Ureter (tissue), 1 donor: Measurements from ENCODE around the gene CLDN14. TPM values are rescaled to one million over a fixed set of nuclear protein-coding genes. Genes with fewer than 3 reads are reported as not detected.

ENCODE experiments used
- DNase-seq: peaks from one replicate; pipeline ENCODE4 v3.0.0-alpha.2; 2020; ENCODE audit warnings: low spot score
- total RNA-seq: library from RNA; stranded (reverse); gene quantifications from one replicate; pipeline ENCODE4 v1.2.4, GENCODE V29; 2023
- donor health status: DM: yes; HTN: yes; CAD: no.

Gene CLDN14
- total RNA-seq, 1 donor from 2014 or later: not detected

DNA sequence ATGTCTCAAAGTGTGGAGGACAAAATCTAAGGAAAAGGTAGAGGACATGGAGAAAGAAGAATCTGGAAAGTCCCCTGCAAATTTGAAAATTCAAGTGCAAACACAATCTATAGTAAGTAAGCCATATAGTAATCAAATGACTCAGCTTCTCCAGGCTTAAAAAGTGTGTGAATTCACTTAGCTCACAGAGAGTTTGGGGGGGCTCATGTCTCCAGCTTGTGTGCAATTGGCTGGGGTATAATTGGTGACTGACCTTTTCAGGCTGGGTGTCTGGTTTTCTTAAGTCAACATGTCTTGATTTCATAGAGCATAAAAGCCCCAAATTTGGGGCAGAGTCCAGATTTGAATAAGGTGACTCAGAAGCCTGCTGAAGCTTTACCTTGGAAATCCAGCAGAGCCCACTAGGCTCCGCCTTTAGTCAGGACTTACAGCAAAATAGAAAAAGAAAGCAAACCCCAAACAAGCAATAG, 8.6 kb downstream of the CLDN14 start:
- no peak for DNase-seq

DNA sequence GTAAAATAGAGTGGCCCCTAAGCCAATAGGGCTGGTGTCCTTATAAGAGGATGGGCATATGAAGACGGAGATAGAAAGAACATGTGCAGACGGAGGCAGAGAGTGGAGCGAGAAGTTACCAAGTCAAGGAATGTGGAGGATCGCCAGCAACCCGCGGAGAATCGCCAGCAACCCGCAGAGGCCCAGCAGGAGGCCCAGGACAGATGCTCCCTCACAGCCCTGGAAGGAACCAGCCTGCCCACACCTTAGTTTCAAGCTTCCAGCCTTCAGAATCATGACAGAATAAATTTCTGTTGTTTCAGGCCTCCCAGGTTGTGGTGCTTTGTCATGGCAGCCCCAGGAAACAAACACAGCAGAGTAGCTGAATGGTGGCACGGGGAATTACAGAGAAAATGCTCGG, 9.6 kb downstream of the CLDN14 start:
- DNase-seq: no peak

DNA sequence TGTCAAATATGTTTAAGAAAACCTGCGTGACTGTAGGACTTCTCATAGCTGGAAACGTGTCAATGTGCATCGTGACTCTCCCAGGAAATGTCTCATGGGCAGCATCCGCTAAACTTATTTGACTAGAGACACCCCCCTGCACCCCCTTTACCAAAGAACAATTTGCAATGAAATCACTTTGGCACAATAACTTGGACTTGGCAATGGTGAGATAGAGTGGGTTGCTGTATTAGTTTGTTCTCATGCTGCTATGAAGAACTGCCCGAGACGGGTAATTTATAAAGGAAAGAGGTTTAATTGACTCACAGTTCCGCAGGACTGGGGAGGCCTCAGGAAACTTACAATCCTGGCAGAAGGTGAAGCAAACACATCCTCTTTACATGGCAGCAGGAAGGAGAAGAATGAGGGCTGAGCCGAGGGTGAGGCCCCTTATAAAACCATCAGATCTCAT, 13.8 kb downstream of the CLDN14 start:
- DNase-seq: no peak

DNA sequence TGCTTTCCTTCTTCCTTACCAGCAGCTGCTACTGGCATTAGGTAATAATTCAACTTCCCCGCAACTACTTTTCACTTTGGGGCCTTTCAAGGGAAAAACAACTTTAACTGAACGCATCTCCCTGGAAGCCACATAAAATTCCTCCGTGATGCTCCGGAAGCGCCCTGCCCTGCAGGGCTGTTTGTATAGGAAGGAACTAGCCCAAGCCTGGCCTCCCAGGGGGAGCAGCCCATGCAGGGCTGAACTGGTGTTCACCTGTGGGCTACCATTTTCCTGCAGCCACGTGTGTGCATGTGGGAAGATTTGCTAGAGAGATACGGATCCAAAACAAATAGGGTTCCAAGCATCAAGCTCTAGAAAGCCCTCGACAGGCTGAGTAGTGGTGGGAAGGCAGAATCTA, 14.4 kb downstream of the CLDN14 start:
- no peak for DNase-seq

DNA sequence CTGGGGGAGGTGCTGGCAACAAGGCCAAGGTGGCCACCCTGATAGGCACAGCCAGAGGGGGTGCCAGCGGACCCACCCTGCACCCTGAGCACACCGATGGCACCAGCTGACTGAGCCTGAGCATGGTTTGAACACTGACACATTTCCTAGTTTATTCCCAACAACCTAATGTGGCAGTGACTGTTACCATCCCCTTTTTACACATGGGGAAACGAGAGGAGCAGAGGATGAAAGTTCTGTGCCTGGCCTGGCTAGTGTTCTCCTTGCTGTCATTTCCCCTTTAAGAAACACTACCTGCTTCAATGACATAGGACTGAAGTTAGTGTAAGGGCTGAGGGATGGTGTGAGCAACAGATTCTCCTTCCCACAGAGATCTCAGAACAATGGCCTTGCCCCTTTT, 15.3 kb downstream of the CLDN14 start:
- no peak for DNase-seq

DNA sequence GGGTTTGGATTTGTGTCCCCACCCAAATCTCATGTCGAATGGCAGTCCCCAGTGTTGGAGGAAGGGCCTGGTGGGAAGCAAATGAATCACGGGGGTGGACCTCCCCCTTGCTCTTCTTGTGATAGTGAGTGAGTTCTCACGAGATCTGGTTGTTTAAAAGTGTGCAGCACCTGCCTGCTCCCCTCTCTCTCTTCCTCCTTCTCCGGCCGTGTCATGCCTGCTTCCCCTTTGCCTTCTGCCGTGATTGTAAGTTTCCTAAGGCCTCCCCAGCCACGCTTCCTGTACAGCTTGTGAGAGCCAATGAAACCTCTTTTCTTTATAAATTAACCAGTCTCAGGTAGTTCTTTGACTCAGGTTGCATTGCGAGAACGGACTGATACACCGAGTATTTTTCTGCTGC, 15.9 kb downstream of the CLDN14 start:
- no peak for DNase-seq

DNA sequence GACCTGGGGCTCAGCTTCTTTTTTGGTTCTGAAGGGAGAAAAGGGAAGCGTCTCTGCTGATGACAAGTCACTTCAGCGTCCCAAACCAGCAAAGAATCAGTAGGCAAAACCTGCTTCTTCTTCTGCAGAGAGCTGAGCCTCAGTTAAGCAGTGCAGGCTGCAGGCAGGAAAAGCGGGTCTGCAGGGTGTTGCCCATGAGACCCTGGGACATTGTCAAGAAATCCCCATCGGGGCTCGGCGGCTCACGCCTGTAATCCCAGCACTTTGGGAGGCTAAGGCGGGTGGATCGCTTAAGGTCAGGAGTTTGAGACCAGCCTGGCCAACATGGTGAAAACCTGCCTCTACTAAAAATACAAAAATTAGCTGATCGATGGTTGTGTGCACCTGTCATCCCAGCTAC, 16.7 kb downstream of the CLDN14 start:
- no peak for DNase-seq

DNA sequence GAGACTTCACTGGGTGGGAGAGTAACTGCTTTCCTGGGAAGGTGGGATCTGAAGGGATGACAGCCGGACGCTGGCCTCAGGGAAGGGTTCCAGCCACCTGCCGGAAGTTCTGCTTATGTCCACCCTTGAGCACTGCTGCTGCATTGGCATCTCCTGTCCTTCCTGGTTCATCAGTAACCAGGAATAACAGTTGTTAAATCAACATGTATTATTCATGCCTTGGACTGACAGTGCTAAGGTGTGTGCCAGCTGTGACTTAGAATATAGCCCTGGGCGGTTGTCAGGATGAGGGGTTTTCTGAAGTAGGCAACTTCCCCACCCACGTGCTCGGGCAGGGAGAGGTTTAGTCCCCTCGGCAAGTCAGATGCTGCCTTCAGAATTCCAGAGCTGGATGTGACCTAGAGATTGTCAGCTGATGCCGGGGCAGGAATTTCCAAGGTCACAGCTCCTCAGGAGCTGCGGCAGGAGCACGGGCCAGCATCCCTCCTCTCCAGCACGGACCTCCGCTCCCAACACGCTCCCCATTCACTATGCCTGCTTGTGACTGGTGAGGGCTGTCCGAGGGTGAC, 17.9 kb downstream of the CLDN14 start:
- no peak for DNase-seq

DNA sequence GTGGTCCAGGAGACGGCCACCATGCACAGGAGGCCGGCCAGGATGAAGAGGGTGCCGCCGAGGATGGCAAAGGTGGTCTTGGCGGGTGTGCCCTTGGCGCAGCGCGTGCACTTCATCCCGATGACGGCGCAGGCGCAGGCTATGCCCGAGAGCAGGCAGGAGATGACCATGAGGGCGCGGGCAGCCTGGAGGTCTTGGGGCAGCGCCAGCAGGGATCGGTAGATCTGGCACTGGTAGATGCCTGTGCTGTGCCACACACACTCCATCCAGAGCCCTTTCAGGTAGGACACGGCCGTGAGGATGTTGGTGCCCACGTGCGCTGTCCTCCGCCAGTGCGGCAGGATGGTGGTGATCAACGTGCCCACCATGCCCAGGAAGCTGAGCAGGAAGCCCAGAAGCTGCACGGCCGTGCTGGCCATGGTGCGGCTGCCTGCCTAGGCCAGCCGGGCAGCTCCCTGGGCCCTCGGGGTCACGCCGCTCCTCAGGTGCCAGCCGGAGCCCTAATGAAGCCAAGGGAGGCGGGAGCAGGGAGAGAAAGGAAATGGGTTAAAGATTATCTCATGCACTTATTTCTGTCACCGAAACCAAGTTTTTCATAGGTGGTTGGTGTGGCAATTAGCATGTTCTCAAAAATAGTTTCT, 18.5 kb downstream of the CLDN14 start:
- DNase-seq: no peak

DNA sequence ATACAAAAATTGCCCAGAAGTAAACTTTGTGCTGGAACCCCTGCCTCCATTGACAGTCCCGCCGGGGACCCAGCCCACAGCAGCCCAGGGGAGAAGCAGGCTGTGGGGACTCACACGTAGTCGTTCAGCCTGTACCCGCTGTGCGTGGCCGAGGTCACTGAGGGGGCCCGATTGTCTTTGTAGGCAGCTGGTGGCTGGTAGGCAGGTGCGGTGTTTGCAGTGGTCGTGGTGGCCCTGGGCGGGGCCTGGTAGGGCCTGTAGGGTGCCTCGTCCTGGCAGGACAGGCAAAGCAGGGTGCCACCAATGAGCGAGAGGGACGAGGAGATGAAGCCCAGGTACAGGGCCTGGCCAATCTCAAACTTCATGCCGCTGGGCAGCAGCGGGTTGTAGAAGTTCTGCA, 19.1 kb downstream of the CLDN14 start:
- no peak for DNase-seq

DNA sequence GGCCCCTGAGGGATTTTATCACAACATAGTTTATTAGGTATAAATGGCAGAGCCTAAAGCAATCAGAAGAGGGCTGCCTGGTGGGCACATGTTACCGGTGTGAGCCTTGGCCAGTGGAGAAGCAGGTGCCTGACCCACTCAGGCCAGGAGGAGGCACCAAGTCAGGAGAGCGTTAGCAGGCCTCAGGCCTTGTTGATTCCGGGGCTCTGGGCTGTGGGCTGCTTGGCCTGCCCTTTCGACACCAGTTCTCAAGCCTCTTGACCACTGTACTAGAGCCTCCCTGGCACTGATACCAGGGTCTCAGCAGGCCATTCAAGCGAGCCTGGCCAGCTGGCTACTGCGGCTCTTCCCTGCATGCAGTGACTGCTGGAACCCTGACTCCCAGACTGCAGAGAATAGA, 20.8 kb downstream of the CLDN14 start:
- DNase-seq: no peak

DNA sequence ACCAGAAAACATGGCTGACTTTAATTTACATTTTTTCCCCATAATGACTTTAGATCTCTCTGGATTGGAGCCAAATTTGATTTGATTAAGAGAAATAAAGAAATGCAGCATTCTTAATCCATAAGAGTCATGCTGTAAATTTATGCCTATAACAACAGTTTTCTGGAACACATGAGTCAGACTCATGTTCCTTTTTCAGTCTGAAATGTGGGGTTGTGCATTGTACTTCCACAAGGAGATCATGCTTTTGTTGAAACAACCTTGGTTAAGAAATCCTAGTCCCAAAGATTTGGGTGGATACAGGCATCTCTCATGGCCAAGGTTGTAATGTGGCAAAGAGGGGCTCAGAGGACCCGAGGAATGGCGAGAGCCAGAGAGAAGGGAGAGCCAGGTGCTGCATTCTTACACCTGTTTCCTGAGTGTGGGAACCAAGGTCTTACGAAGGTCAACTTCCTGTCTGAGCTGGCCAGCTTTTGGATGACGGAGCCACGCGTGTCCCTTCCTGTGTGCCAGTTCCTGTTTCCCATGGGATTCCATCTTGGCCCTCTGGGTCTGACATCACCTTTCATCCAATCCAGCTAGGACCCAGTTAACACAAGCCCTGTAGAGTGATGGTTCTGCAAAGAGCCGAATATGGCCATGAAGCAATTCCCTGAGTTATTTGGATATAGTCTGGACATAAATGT, 23.1 kb downstream of the CLDN14 start:
- DNase-seq: no peak

DNA sequence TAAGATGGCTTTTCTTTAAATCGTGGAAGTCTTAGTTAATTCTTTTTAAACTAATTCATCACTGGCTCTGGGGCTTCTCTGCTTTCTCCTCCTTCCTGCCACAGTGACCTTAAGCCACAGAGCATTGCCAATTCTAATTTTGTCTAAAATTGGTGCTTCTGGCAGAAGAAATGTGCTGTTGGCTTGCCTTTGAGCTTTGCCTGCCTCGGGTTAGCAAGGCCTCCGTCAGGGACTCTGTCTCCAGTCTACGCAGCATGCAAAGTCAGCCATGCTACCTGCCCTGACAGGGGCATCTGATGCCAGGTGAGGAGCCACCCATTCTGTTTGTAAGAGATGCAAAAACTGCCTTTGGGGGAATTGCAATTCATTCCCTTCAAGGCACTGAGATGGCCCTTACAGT, 25.2 kb downstream of the CLDN14 start:
- DNase-seq: no peak

DNA sequence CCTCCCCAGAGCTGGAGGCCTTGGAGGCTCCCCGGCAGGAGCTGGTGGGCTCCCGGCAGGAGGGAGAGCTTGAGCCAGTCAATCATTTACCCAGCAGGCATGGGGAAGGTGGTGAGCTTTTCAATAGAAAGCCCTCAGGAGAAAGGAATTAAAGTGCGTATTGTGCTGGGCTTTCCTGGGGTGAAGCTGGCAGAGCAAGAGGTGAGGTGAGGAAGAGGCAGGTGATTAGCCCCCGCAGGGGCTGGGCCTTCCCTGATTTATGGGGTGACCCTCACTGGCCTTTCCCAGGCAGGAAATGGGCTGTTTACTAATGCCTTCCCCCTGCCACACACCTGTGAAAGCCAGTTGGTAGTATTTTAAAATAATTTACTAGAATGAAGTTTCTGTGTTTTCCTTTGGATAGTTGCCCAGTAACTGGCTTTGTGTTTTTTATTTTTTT, 25.8 kb downstream of the CLDN14 start:
- DNase-seq: no peak

DNA sequence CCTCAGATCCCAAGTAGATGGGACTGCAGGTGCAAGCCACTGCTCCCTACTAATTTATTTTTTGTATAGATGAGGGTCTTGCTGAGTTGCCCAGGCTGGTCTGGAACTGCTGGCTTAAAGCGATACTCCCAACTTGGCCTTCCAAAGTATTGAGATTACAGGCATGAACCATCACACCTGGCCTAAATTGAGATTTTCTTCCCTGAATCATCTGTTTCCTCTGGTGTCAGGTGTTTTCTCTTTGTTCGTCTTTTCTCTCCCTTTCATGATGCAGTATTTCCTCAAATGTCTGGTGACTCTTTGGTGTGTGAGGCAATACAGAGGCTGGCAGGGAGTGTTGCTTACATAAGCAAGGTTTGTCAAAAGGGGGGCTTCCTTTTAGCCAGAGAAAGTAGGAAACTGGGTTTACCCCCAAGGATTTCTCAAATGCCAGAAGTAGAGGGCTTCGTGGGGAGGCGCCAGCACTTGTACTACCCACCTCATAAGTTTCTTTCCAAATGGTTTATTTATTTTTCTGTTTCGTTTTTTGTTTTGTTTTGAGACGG, 27.6 kb downstream of the CLDN14 start:
- no peak for DNase-seq

DNA sequence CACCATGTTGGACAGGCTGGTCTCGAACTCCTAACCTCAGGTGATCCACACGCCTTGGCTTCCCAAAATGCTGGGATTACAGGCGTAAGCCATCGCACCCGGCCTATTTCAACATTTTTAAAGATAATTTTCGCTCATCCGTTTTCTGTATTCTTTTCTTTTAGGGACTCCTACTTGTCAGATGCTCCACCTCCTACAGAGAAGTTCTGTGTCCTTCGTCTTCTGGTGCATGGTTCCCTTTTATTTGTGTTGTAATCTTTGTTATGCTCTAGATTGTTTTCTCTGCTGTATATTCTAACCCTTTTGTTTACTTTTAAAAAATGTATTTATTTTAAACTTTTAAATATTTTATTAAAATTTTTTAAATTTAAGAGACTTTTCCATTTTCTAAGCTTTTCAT, 28.4 kb downstream of the CLDN14 start:
- DNase-seq: no peak

DNA sequence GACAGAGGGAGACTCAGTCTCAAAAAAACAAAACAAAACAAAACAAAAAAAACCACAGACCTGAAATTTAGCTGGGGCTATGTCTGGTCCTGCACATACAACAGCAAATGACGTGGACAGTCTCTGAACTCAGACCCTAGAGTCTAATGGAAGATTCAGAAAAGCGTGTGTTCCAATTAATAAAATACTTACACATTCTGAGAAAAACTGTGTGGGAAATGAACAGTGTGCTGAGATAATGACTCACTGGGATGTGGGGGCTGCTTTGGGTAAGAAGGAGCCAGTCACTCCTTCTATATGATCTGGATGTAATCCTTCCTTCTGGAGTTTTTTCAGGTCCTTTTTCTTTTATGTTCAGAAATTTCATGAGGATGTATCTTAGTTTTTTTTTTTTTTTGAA, 29.4 kb downstream of the CLDN14 start:
- DNase-seq: no peak

DNA sequence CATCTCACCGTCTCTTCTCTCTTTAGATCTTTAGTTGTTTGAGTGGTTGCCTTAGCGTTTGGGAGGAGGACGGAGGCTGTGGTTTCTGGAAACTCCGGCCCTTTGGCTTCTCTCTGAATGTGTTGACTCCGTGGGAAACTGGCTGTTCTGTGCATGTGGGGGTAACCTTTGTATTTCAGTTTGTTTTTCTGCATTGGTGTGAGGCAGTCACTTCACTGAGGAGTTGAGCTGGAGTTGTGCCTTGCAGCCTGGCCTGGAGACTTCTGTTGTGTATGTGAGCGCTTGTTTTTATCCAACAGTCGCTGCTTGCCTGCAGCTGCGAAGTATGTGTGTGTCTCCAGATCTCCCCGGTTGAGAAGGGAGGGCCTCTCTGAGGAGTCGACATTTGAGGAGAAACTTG, 33.6 kb downstream of the CLDN14 start:
- DNase-seq: no peak

DNA sequence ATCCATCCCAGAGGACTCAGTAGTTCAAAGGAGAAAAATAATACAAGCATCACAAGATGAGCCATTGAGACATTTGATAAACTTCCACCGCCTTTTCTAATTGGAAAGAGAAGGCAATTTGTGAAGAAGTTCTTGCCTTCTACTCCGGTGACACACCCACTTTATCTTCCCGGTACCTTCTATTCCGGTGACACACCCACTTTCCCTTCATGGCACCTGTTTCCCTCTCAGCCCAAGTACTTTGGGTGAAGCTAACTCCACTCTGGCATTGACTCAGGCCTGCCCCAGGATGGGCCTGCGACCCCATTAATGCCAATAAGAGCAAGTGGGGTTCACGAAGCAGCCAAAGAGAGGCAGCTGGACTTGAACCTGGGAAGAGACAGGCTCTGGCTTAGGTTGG, 38.2 kb downstream of the CLDN14 start:
- DNase-seq: no peak

DNA sequence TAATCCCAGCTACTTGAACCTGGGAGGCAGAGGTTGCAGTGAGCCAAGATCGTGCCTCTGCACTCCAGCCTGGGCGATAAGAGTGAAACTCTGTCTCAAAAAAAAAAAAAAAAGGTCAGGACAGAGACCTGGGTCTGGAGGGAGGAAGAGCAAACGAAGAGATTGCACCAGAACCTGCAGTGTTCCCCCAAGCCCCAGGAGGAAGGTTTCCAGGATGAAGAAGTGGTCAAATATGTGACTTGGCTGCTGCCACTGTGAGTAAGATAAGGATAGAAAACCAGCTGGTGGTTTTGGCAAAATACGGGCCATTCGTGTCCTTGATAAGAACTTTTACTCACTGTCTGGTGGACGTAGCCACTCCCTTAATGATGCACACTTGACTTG, 42.2 kb downstream of the CLDN14 start:
- DNase-seq: no peak

DNA sequence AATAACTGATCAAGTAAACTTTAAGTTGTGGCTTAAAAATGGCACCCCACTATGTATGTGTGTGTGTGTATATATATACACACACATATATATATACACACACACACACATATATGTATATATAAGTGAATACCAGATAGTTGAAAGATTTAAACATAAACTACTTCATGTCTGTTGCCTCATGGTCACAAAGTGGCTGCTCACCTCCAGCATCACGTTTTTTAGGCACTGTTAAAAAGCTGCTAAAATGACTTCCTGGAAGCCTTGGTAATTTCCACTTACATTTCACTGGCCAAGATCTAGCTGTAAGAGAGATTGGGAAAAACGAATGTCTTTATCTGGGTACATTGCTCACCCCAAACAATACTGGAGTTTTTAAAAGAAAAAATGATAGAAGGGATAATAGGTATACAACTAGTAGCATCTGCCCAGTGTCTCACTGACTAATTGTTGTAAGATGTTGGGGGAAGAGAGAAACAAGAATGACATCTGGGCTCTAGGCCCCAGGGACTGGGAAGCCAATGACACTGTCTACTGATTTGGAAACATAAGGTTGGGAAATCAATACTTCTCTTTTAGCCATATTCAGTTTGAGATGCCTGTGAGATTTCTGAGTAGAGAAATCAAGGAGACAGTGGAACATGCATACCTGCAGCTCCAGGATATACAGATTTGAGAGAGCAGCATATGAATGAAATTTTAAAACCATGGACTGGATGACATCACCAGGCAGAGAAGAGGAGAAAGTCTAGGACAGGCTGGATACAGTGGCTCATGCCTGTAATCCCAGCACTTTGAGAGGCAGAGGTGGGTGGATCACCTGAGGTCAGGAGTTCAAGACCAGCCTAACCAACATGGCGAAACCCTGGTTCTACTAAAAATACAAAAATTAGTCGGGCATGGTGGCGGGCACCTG, 42.8 kb downstream of the CLDN14 start:
- no peak for DNase-seq

DNA sequence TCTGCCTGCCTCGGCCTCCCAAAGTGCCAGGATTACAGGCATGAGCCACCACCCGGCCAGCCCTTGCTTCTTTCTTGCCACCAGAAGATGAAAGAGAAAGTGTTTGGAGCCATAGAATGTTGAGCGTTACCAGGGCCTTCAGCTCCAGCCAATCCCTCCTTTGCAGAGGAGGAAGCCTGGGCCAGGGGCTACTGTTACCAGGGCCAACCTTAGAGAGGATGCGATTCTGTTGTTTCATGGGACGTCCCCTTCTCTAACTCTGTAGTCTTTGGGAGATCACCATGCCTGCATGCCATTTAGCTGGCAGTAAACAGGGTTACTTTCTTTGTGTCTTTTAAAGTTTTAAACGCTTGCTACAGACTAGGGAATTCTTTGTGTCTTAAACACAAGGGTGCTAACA, 45.8 kb downstream of the CLDN14 start:
- no peak for DNase-seq
